Spleen (tissue), 11 donors: ENCODE results near the gene SEMA3B. TPM values are rescaled to one million over a fixed set of nuclear protein-coding genes. Genes with fewer than 3 reads are reported as not detected.
A peak's percentile ranks its signal among the peaks of the same experiment; 100 is the strongest.

Source experiments
- DNase-seq: peaks from one replicate; pipeline ENCODE4 v3.0.0-alpha.2; 2020
- H3K27ac ChIP-seq, 8 donors: fragments of 200-600 bp; sonication (generic) in 7 of 8; 1 replicate in 4 of 8; 2 replicates in 4 of 8; pipeline versions ENCODE4 v1.5.0 to v1.8.0; 2016 to 2021; ENCODE audit warnings: inconsistent platforms in 4 of 8, mild to moderate bottlenecking in 4 of 8, moderate library complexity in 1 of 8
- H3K27me3 ChIP-seq, 7 donors: fragments of 200-600 bp; sonication (generic) in 6 of 7; replicated peaks in 1 of 7; 1 replicate in 4 of 7; 2 replicates in 3 of 7; pipeline versions ENCODE4 v1.5.0 to v1.8.0; 2016 to 2021; ENCODE audit warnings: inconsistent platforms in 3 of 7, mild to moderate bottlenecking in 1 of 7
- H3K36me3 ChIP-seq, 6 donors: fragments of 200-600 bp; sonication (generic) in 5 of 6; 1 replicate in 4 of 6; 2 replicates in 2 of 6; pipeline versions ENCODE4 v1.5.0 to v1.8.0; 2016 to 2021; ENCODE audit warnings: inconsistent platforms in 2 of 6
- H3K4me1 ChIP-seq, 6 donors: fragments of 200-600 bp; sonication (generic) in 5 of 6; 1 replicate in 3 of 6; 2 replicates in 3 of 6; pipeline versions ENCODE4 v1.5.0 to v1.8.0; 2016 to 2021; ENCODE audit warnings: inconsistent platforms in 3 of 6
- H3K4me3 ChIP-seq, 8 donors: fragments of 200-600 bp; sonication (generic) in 7 of 8; 1 replicate in 4 of 8; 2 replicates in 4 of 8; pipeline versions ENCODE4 v1.5.0 to v1.8.0; 2016 to 2021; ENCODE audit warnings: inconsistent platforms in 4 of 8, mild to moderate bottlenecking in 4 of 8, moderate library complexity in 2 of 8
- H3K9me3 ChIP-seq, 8 donors: fragments of 200-600 bp; sonication (generic) in 7 of 8; 1 replicate in 4 of 8; 2 replicates in 4 of 8; pipeline versions ENCODE4 v1.5.0 to v1.8.0; 2016 to 2021; ENCODE audit warnings: inconsistent platforms in 4 of 8
- POLR2A ChIP-seq, 3 donors: fragments of 450-650 bp; IDR thresholded peaks; one replicate each; pipeline ENCODE4 v1.5.1; 2017; ENCODE audit warnings: antibody characterized with exemption in 3 of 3, mild to moderate bottlenecking in 1 of 3
- POLR2AphosphoS5 ChIP-seq, 3 donors: sonication (generic); formaldehyde crosslinking; IDR thresholded peaks; one replicate each; pipeline ENCODE4 v1.5.1; 2017; ENCODE audit warnings: antibody characterized with exemption in 3 of 3
- WGBS, 5 donors: extraction: QIAGEN DNeasy Blood & Tissue Kit in 3 of 5; methylation state at CpG; one replicate each; pipeline versions ENCODE4 v1.1.5 to v1.1.7; 2013 to 2018; 5-methylcytosine and 5-hydroxymethylcytosine counted together
- intact Hi-C: fragments of 100-400 bp; cut with DNase I; formaldehyde crosslinking; loops from one replicate; pipeline ENCODE4 v1.15.0; 2023; ENCODE audit warnings: low total_unique reads
- polyA plus RNA-seq, 3 donors: library from polyadenylated mRNA; stranded (reverse); fragments of 200-250 nt; gene quantifications; one replicate each; pipeline ENCODE4 v1.2.1, GENCODE V29; 2013
- total RNA-seq, 7 donors: library from RNA; depleted of rRNA in 3 of 7; stranded (reverse); fragments of >200 nt in 3 of 7; fragmentation: NEBNext Ultra II Directional in 4 of 7; extraction: Animal tissue kit (Norgen Biotek cat#: 25700) in 4 of 7; gene quantifications; one replicate each; pipeline versions ENCODE4 v1.1.0 to v1.2.1, GENCODE V29; 2016 to 2021
- TF ChIP-seq, protein P1 (sequence below), 11 experiments: fragments of 200-600 bp in 7 of 11; fragments of 450-650 bp in 4 of 11; sonication (generic) in 4 of 11; IDR thresholded peaks in 8 of 11; conservative IDR thresholded peaks in 3 of 11; 1 replicate in 7 of 11; 2 replicates in 4 of 11; pipeline versions ENCODE4 v1.4.0 to v1.8.0; 2016 to 2021; ENCODE audit warnings: antibody characterized with exemption in 11 of 11, inconsistent platforms in 4 of 11, mild to moderate bottlenecking in 1 of 11
- donor health status: healthy with polysubstance abuse.
- donor health status: DM: no; HTN: no; CAD: no; lungs with moderate emphysema.
- donor health status: DM: no; HTN: no; CAD: no.
- donor health status: Bipolar disorder and iron deficiency.
- donor health status: healthy.
- donor health status: DM: no; HTN: no; CAD: no.
- donor health status: DM: yes; HTN: yes; CAD: no.

Gene SEMA3B
- total and polyA plus RNA-seq, 10 donors = 2.2 to 14.5 (median 4.0) TPM

GRCh38 chr3:50286322-50287227, 17.6 kb downstream of the SEMA3B start:
- peak; percentile 68 for DNase-seq
- WGBS, 5 donors = 85 to 96% (median 92%) methylated on average over 17 to 28 of the region's 28 CpGs
- intact Hi-C loops = no loop called here
- H3K27ac ChIP-seq = no peak overlapping the region
- TF ChIP-seq POLR2AphosphoS5 (IDR thresholded peaks at IDR 0.05) (peak in 2 of 3 donors; percentile 7 to 36), POLR2A (IDR thresholded peaks at IDR 0.05) (no peak)
- peaks cover 0 to 48% (median 40%) of the 10 kb centered on the region in 6 donors for H3K36me3 ChIP-seq
- no peak overlapping the region for H3K4me3 ChIP-seq
- no peaks in the 10 kb centered on the region for H3K27me3 ChIP-seq
- H3K4me1 ChIP-seq = peaks cover 7 to 18% (median 11%) of the 10 kb centered on the region in 6 donors
- H3K9me3 ChIP-seq = no peaks in the 10 kb centered on the region

DNA sequence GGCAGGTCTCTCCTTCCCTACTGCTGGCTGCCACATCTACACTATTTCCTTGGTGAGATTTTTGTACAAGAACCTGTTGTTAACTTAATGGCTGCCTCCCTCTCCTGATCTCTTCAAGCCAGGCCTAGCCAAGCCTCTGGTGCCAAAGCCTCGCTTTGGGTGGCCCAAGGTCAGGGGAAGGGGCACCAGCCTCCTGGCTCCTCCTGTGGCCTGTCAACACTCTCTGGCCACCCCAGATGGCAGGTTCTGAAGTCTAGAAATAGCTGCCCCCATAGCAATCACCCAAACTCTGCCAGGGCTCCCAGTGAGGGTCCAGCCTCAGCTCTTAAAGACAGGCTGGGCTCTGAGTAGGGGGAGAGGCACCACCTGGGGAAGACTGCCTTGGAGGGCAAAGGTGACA, 18.3 kb downstream of the SEMA3B start:
- H3K4me1 ChIP-seq = peaks cover 9 to 24% (median 14%) of the 10 kb centered on the region in 6 donors
- H3K27ac ChIP-seq = no peak overlapping the region
- H3K9me3 ChIP-seq = no peaks in the 10 kb centered on the region
- intact Hi-C loops = no loop called here
- no peak for DNase-seq
- no peak overlapping the region for H3K4me3 ChIP-seq
- 83 to 95% (median 88%) methylated on average over 1 of the region's 1 CpG for WGBS, 5 donors
- peaks cover 0 to 48% (median 40%) of the 10 kb centered on the region in 6 donors for H3K36me3 ChIP-seq
- TF ChIP-seq POLR2A (IDR thresholded peaks at IDR 0.05) = no peak
- TF ChIP-seq POLR2AphosphoS5 (IDR thresholded peaks at IDR 0.05) = no peak
- TF ChIP-seq, protein P1, sequence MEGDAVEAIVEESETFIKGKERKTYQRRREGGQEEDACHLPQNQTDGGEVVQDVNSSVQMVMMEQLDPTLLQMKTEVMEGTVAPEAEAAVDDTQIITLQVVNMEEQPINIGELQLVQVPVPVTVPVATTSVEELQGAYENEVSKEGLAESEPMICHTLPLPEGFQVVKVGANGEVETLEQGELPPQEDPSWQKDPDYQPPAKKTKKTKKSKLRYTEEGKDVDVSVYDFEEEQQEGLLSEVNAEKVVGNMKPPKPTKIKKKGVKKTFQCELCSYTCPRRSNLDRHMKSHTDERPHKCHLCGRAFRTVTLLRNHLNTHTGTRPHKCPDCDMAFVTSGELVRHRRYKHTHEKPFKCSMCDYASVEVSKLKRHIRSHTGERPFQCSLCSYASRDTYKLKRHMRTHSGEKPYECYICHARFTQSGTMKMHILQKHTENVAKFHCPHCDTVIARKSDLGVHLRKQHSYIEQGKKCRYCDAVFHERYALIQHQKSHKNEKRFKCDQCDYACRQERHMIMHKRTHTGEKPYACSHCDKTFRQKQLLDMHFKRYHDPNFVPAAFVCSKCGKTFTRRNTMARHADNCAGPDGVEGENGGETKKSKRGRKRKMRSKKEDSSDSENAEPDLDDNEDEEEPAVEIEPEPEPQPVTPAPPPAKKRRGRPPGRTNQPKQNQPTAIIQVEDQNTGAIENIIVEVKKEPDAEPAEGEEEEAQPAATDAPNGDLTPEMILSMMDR (IDR thresholded peaks at IDR 0.05 in 8 of 11, conservative IDR thresholded peaks at IDR 0.05 in 3 of 11) = no peak
- H3K27me3 ChIP-seq = no peaks in the 10 kb centered on the region

DNA sequence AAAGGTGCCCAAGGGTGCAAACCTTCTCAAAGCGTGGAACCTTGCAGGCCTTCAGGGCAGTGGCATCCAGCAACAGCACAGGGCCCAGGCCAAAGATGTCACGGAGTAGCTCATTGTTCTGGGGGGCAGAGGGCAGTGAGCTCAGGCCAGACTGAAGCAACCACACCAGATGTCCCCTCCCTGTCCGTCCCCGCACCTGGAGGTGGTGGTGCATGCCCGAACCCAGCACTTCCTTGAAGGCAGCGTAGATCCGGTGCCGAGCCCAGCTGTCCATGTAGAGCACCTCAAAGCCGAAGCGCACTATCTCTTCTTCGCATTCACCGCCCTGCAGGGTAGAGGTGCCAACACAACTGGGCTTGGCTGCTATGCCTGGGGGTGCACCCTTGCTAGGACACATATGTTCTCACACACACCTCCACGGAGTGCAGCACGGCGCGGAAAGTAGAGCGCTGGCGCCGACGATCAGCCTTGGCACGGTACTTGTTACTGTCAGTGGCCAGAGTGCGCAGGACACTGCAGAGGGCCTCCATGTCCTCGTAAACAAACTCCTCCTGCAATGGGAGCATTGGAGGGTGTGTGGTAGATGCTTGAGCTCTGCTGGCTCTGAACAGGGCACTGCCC, 19.6 kb downstream of the SEMA3B start:
- DNase-seq = peak; percentile 67
- intact Hi-C loops = no loop called here
- TF ChIP-seq POLR2AphosphoS5 (IDR thresholded peaks at IDR 0.05) (no peak), POLR2A (IDR thresholded peaks at IDR 0.05) (no peak)
- TF ChIP-seq, protein P1 (IDR thresholded peaks at IDR 0.05 in 8 of 11, conservative IDR thresholded peaks at IDR 0.05 in 3 of 11) = no peak
- 92 to 98% (median 95%) methylated on average over 23 of the region's 23 CpGs for WGBS, 5 donors
- H3K9me3 ChIP-seq = no peaks in the 10 kb centered on the region
- H3K4me3 ChIP-seq = no peak overlapping the region
- H3K27ac ChIP-seq = no peak overlapping the region
- H3K4me1 ChIP-seq = peaks cover 13 to 33% (median 24%) of the 10 kb centered on the region in 6 donors
- no peaks in the 10 kb centered on the region for H3K27me3 ChIP-seq
- H3K36me3 ChIP-seq = peaks cover 0 to 48% (median 40%) of the 10 kb centered on the region in 6 donors

DNA sequence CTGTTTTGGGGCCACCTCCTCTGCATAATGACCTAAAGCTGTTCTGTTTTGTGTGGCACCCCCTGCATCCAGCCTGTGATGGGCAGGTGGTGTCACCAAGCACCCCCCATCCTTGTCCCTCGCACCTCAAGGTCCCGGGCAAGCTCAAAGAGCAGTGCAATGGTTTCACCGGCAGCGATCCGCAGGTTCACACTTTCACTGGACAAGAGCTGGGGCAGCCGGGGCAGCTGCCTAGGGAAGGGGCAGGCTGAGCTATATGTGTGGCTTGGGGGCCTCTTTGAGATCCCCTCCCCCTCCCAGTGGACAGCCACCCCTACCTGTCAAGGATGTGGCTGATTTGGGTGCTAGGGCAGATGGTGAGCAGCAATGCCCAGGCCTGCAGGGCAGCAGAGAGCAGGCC, 20.2 kb downstream of the SEMA3B start:
- H3K4me3 ChIP-seq = no peak overlapping the region
- intact Hi-C loops = no loop called here
- H3K27ac ChIP-seq = no peak overlapping the region
- DNase-seq = peak; percentile 68
- H3K36me3 ChIP-seq = peaks cover 0 to 48% (median 40%) of the 10 kb centered on the region in 6 donors
- peaks cover 13 to 33% (median 24%) of the 10 kb centered on the region in 6 donors for H3K4me1 ChIP-seq
- H3K27me3 ChIP-seq = no peaks in the 10 kb centered on the region
- no peaks in the 10 kb centered on the region for H3K9me3 ChIP-seq
- TF ChIP-seq POLR2AphosphoS5 (IDR thresholded peaks at IDR 0.05) = no peak
- TF ChIP-seq, protein P1 (IDR thresholded peaks at IDR 0.05 in 8 of 11, conservative IDR thresholded peaks at IDR 0.05 in 3 of 11) = no peak
- no peak for TF ChIP-seq POLR2A (IDR thresholded peaks at IDR 0.05)
- WGBS, 5 donors = 93 to 99% (median 96%) methylated on average over 6 of the region's 6 CpGs
